ENCODE results near the gene CABLES2. TPM values are rescaled to one million over a fixed set of nuclear protein-coding genes. Genes with fewer than 3 reads are reported as not detected.

The CABLES2 gene
- total and polyA plus RNA-seq, 9 of the 15 experiments (the other 6 are each of a cell fraction or from before 2014, with no cell fraction given), result 0.46 to 4.2 (median 1.6) TPM

DNA sequence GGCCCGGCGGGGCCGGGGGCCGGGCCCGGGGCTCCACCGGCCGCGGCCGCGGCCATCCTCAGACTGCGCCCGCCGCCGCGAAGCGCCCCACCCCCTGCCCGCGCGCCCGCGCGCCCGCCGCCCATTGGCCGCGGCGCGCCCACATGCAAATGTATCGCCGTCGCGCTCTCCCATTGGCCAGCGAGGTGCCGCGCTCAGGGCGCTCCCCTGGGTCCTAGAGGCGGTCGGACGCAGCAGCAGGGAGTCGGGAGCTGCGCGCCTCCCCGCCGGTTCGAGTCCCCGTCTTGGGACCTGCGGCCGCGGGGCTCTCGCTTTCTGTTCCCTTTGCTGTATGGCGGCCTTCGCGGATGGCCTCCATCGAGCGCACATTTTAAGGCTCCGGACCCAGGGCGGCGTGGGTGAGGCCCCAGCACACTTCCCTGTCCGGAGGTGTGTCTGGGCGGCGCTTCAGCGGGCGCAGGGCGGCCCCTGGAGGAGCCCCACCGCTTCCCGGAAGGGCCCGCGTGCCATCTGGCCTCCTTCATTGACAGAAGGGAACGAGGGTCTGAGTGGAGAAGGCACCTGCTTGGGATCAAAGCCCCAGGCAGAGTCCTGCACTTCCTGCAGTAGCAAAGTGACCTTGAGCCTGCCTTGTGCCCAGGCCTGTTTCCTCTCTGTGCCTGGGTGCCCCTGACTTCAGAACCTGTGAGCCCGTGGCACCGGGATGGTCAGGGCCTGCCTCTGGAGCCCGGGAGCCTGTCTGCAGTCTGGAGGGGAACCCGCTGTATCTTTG lies at the start of gene CABLES2 (continued):
- TF ChIP-seq PRPF4 (IDR thresholded peaks at IDR 0.05; ENCODE audit: insufficient read depth, low read depth, low read length, poor library complexity, severe bottlenecking), result peak; percentile 42
- peak; percentile 30; the same call in 1 of the 2 replicates for TF ChIP-seq SIN3B (IDR thresholded peaks at IDR 0.05; ENCODE audit: low read depth)
- TF ChIP-seq PURB (CRISPR knock-in tag; IDR thresholded peaks at IDR 0.05; ENCODE audit: low read depth), result no peak
- TF ChIP-seq KLF1 (tag; IDR thresholded peaks at IDR 0.05), result 0 out of 2 replicates have a peak, but pooled peaks have one; percentile 45
- no peak for TF ChIP-seq SIX5 (IDR thresholded peaks at IDR 0.05; ENCODE audit: borderline replicate concordance in 1 of 2, insufficient read depth in 1 of 2, low read depth in 1 of 2, low read length in 2 of 2)
- TF ChIP-seq KDM5B (IDR thresholded peaks at IDR 0.05; ENCODE audit: insufficient replicate concordance, low read depth, low read length), result no peak
- peak in 1 of 2 experiments; percentile 44; a peak in 1 of 4 replicates for TF ChIP-seq RAD21 (CRISPR knock-in tag; conservative IDR thresholded peaks at IDR 0.05 in 1 of 2, IDR thresholded peaks at IDR 0.05 in 1 of 2)
- TF ChIP-seq, protein P1, sequence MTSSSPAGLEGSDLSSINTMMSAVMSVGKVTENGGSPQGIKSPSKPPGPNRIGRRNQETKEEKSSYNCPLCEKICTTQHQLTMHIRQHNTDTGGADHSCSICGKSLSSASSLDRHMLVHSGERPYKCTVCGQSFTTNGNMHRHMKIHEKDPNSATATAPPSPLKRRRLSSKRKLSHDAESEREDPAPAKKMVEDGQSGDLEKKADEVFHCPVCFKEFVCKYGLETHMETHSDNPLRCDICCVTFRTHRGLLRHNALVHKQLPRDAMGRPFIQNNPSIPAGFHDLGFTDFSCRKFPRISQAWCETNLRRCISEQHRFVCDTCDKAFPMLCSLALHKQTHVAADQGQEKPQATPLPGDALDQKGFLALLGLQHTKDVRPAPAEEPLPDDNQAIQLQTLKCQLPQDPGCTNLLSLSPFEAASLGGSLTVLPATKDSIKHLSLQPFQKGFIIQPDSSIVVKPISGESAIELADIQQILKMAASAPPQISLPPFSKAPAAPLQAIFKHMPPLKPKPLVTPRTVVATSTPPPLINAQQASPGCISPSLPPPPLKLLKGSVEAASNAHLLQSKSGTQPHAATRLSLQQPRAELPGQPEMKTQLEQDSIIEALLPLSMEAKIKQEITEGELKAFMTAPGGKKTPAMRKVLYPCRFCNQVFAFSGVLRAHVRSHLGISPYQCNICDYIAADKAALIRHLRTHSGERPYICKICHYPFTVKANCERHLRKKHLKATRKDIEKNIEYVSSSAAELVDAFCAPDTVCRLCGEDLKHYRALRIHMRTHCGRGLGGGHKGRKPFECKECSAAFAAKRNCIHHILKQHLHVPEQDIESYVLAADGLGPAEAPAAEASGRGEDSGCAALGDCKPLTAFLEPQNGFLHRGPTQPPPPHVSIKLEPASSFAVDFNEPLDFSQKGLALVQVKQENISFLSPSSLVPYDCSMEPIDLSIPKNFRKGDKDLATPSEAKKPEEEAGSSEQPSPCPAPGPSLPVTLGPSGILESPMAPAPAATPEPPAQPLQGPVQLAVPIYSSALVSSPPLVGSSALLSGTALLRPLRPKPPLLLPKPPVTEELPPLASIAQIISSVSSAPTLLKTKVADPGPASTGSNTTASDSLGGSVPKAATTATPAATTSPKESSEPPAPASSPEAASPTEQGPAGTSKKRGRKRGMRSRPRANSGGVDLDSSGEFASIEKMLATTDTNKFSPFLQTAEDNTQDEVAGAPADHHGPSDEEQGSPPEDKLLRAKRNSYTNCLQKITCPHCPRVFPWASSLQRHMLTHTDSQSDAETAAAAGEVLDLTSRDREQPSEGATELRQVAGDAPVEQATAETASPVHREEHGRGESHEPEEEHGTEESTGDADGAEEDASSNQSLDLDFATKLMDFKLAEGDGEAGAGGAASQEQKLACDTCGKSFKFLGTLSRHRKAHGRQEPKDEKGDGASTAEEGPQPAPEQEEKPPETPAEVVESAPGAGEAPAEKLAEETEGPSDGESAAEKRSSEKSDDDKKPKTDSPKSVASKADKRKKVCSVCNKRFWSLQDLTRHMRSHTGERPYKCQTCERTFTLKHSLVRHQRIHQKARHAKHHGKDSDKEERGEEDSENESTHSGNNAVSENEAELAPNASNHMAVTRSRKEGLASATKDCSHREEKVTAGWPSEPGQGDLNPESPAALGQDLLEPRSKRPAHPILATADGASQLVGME (CRISPR knock-in tag; IDR thresholded peaks at IDR 0.05), result 0 out of 2 replicates have a peak, but pooled peaks have one; percentile 28
- peak in 1 of 2 experiments; percentile 86; a peak in 2 of 4 replicates for TF ChIP-seq HDAC1 (IDR thresholded peaks at IDR 0.05)
- TF ChIP-seq CREM (IDR thresholded peaks at IDR 0.05; ENCODE audit: low read depth), result peak; percentile 74
- TF ChIP-seq ZNF583 (CRISPR knock-in tag; IDR thresholded peaks at IDR 0.05), result 0 out of 2 replicates have a peak, but pooled peaks have one; percentile 9
- TF ChIP-seq RBM22 (IDR thresholded peaks at IDR 0.05; ENCODE audit: low read depth, low read length, poor library complexity, severe bottlenecking), result peak; percentile 71
- peak; percentile 37 for TF ChIP-seq PRDM10 (IDR thresholded peaks at IDR 0.05; ENCODE audit: partially characterized antibody)
- no peak; the same call in 1 of the 2 replicates for TF ChIP-seq HCFC1 (IDR thresholded peaks at IDR 0.05; ENCODE audit: low read depth, low read length)
- TF ChIP-seq POLR2G (IDR thresholded peaks at IDR 0.05; ENCODE audit: low read depth, low read length), result peak; percentile 73
- peak; percentile 79; the same call in 1 of the 2 replicates for TF ChIP-seq ZBTB17 (CRISPR knock-in tag; IDR thresholded peaks at IDR 0.05)
- TF ChIP-seq MECOM (CRISPR knock-in tag; IDR thresholded peaks at IDR 0.05), result no peak
- peak; percentile 65 for TF ChIP-seq RNF2 (IDR thresholded peaks at IDR 0.05)

Measured in K562 (cell line).